LoVo (cell line): ENCODE data around the gene PFKP.

Source experiments
- DNase-seq: peaks from one replicate; pipeline ENCODE4 v3.0.0-alpha.2; 2016; ENCODE audit warnings: low spot score

PFKP gene

DNA sequence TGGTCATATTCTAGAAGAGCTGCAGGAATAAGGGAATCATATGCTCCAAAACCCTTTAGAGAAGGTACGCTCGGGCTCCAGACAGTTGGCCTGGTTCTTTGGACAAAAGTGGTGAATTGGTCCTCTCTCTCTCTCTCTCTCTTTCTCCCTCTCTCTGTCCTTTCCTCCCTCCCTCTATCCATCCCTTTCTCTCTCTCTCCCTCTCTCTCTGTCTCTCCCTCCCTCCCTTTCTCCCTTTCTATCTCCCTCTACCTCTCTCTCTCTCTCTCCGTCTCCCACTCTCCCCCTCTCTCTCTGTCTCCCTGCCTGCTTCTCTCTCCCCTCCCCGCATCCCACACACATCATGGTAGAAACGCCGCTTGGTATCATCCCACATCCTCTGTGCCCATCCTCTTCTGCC, 19.8 kb upstream of the PFKP start:
- DNase-seq: no peak

DNA sequence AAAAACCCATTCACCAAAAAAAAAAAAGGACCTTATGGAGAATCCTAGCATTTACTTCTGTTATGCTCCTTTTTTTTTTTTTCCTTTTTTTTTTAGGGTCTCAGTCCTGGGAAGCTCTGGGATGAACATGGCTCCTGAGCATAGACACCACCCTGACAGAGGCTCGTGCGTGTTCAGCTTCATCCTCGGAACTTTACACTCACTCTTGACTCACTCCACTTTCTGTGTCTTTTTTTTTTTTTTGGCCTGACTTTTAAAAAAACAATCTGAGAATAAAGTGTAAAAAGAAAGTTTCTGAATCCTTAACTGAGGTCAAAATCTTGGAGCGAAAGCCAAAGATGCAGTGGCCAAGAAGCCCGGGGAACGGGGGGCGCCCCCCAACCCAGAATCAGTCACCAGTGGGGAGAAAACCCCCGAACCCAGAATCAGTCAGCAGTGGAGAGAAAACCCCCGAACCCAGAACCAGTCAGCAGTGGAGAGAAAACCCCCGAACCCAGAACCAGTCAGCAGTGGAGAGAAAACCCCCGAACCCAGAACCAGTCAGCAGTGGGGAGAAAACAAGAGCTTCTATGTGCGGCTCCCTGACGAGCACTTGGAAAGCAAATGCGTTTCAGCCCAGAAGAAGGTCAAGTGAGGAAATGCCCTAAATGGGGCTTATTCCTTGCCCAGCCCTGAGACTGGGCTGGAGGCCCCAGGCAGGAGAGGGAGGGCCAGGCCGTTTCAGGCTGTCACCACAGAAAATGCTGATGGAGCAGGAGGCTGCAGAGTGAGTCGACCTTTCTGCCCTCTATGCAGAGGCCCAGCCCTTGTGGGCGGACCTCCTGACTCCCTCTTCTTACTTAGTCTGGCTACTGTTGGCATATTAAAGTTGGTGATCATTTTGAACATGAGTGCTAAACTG, 19.0 kb upstream of the PFKP start:
- DNase-seq: no peak

DNA sequence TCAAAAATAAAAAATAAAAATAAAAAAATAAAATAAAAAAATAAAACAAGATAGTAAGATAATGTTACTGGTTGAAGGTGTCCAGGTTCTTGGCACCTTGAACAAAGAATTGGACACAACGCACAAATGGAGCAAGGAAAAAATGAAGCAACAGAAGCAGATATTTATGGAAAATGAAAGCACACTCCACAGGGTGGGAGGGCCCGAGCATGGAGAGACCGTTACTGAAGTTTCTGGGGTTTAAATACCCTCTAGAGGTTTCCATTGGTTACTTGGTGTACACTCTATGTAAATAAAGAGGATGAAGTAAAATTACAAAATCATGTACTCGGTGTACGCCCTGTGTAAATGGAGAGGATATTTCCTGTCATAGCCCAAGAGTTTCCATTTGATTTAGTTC, 15.7 kb upstream of the PFKP start:
- DNase-seq: no peak

DNA sequence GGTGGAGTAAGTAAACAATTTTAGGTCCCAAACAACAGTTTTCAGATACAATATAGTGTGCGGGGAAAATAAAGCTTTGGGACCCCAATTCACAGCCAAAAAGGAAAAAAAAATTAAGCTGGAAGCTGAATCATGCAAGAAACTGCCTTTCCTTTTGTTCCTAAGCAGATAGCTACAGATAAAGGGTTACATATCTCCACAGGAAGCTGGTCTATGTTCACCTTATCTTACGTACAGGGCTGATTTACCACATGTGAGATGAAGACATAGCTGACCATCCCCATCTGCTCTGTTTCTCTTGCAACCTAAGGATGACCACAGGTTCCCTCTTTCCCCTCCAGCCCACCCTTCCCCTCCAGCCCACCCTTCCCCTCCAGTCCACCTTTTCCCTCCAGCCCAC, 14.2 kb upstream of the PFKP start:
- no peak for DNase-seq

DNA sequence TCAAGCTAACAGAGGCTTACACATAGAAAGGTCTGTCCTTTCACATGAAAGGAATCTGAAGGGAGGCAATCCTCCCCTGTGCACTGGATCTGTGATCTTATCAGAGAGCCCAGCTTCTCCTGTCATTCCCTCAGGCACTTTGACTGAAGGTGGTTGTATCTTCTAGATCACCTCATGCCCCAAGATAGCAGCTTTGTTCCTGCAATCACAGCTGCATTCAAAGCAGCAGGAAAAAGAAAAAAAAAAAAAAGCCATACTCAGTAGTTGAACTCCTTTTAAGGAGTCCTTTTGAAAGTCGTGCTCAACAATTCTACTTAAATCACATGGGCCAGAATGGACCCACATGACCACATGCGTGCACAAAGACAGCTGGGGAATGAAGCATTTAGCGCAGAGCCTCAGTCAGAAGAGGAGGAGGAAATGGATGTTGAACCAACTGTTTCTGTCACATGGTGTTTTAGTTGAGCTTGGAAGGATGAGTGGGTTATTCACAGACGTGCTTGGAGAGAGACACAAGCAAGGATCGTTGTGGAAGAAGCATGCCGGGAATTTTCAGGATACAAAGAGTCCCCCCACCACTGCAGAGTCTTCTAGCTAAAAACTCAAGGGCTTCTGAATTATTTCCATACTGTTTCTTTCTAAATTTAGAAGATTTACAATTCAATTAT, 13.0 kb upstream of the PFKP start:
- no peak for DNase-seq

DNA sequence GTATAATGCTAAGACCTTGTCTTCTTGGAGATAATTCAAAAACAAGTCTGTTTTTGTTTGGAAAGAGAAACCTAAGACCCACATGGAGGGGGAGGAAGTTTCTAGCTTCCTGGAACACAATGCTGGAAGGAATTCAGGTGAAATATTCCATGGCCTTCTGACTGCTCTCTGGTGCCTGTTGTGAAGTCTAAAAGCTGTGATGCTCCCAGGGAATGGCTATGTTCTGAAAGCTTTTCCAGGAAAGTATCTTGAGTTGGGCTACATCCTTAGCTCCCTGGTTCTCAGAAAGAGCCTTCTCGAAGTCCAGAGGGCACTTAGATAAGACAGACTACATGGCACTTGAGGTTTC, 12.5 kb upstream of the PFKP start:
- no peak for DNase-seq

DNA sequence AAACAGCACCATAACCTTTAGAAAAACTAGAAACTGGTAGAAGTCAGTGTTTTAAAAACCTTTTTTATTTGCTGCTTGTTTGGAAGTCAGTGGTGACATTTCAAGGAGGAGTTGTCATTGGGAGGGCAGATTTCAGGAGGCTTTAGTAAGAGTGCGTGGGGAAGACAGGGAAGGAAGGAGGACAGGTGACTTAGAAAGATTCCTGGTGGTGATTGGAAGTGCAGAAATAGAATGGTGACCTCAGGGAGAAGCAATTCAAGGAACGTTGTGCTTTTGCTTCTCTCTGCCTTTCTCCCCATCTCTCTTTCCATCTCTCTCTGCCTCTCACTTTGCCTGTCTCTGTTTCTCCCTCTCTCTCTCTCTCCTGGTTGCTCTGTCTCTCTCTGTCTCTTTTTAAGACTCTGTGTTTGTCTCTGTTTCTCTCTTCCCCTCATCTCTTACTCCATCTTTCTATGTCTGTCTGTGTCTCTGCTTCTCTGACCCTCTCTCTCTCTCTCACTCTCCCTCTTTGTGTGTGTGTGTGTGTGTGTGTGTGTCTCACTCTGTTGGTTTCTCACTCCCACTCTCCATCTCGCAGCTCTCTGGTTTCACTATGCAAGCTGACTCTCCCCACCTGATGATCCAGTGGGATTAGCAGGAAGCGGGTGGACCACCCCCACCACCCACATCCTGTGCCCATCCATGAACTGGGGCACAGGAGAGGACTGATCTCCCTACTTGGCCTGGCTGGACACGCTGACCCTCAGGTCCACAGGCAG, 10.9 kb upstream of the PFKP start:
- DNase-seq: no peak

DNA sequence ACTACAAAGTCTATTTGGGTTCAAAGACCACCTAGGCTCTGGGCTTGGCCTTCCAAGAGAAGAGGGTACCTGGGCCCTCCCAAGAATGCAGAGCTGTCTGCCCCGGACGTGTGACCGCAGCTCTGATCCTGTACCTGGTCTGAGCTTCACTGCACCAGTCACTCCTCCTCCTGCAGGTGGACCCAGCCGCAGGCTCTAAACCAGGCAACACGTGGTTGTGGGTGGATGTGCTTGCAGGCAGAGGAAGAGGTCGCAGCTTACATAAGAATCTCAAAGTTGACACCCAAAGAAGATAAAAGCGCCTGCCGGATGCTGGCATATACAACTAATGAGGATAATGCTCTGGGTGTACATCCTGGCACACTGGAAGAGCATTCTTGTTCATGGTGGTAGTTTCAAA, 9.4 kb upstream of the PFKP start:
- no peak for DNase-seq

DNA sequence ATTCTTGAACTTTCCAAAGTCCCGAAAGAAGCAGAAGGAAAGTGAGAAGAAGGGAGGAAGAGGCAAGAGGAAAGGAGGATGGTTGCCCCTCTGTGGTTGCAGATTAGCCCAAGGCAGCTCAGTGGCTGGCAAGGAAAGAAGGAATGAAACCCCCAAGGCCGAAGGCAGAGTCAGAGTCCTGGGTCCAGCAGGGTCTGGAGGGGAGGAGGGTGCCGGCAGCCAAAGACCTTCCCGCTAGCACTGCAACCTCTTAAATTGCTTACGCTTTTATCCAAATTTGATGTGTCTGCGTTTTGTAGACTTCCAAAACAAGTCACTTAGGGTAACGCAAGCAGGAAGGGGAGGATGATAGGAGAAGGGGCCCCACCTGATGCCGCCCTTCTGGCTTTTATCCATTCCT, 7.4 kb upstream of the PFKP start:
- no peak for DNase-seq

DNA sequence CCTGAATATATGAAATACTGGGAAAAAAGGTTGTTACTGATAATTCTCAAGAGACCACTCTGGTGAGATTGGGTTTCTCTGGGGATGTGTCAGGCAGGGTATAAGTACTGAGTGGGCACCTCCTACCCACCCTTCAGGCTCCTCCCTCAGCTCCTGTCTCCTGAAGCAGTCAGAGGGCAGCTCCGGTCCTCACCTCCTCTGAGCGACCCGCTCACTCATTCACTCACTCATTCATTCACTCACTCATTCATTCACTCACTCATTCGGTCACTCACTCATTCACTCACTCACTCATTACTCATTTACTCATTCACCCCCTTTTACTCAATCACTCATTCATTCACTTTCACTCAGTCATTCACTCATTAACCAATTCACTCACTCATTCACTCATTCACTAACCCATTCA, 6.9 kb upstream of the PFKP start:
- DNase-seq: no peak

DNA sequence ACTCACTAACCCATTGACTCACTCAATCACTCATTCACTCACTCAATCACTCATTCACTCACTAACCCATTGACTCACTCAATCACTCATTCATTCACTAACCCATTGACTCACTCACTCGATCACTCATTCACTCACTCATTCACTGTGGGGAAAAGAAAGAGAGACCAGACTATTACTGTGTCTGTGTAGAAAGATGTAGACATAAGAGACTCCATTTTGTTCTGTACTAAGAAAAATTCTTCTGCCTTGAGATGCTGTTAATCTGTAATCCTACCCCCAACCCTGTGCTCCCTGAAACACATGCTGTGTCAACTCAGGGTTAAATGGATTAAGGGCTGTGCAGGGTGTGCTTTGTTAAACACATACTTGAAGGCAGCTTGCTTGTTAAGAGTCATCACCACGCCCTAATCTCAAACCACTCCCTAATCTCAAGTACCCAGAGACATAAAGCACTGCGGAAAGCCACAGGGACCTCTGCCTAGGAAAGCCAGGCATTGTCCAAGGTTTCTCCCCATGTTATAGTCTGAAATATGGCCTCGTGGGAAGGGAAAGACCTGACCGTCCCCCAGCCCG, 5.9 kb upstream of the PFKP start:
- peak; percentile 17 for DNase-seq

DNA sequence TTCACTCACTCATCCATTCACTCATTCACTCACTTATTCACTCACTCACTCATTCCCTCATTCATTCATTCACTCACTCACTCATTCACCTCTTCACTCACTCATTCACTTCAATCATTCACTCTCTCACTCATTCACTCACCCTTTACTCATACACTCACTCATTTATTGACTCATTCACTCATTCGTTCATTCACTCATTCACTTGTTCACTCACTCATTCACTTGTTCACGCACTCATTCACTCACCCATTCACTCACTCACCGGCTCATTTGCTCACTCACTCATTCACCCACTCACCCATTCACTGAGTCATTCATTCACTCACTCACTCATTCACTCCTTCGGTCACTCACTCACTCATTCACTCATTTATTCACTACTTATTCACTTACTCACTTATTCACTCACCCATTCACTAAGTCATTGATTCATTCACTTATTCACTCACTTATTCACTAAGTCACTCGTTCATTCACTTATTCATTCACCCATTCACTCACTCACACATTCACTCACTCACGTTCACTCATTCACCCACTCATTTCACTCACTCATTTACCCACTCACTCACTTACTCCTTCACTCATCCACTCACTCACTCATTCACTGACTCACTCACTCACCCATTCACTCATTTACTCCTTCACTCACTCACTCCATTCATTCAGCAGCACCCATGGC, 4.7 kb upstream of the PFKP start:
- no peak for DNase-seq

DNA sequence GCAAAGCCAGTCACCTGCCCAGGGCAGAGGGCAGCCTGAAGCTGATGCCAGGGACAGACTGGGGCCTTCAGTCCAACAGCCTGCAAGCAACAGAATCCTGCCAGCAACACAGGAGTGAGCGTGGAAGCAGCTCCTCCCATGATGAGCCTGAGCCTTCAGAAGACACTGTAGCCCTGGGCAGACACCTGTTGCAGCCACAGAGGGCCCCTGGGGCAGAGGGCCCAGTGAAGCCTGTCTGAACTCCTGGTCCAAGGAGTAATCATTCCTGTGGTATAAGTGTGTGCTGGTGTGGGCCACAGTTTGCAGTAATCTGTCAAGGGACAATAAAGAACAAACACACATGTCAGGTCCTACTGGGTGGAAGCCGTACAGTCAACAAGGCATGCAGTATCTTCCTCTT, 2.9 kb upstream of the PFKP start:
- no peak for DNase-seq

DNA sequence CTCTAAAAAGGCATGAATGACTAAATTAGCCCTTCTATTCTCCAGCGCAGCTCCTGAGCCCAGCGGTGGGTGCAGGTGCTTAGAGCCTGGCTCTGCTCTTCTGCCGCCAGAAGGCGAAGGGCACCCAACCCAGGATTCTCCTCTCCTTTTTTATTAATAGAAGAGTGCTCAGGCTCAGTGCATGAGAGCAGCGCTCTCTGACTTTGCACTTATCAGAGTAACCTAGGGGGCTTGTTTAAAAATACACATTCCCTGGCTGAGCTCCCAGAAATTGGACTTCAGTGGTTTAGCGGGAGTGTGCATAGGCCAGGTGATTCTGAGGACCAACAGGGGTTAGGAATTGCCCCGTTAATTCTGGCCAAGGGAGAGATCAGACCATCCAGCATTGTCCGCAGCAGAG, 1.7 kb upstream of the PFKP start:
- DNase-seq: no peak

DNA sequence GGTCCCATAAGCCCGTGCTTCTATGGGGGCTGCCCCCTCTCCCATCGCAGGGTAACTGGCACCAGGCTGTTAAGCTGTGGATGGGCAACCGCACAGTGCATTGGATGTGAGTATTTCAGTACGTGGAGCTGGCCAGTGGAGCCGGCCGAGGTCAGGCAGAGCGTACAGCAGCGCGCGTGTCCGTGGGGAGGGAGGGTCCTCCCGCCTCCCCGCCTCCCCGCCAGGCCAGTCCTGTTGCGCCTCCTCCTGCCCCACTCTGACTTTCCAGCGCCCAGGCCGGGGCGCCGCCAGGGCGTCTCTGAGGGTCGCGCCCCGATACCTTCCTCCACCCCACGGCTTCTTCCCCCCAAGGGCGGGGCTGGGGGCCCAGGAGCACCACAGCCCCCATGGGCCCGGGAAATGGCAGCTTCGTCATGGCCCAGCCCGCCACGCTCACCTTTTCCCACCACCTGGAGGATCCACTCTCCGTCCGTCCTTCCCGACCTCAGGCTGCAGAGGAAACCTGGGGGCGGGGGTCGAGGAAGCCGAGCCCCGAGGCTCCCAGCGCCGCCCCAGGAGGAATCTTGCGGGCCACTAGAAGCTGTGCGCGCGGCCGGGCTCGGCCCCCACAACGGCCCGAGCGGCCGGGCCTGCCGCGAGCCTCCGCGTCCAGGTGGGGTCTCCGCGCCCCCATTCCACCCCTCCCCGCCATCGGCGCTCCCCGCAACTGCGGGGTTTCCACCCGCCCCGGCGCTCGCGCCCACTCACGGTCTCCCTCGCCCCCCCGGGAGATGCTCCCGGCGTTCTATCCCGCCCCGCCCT, 831 bp upstream of the PFKP start:
- no peak for DNase-seq

DNA sequence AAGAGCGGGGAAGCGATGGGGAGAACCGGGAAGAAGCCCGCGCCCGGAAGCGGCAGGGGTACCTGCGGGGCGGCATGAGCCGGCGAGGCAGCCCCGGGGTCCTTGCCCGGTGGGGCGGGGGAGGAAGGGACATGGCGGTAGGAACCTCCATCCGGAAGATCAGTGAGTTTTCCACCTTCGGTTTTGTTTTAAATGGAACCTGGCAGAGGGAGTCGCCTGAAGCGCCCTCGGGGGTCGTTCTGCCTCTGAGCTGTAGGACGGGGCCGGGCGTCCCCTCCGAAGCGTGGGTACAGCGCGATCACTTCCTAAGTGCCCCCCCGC, 471 bp downstream of the PFKP start:
- no peak for DNase-seq

DNA sequence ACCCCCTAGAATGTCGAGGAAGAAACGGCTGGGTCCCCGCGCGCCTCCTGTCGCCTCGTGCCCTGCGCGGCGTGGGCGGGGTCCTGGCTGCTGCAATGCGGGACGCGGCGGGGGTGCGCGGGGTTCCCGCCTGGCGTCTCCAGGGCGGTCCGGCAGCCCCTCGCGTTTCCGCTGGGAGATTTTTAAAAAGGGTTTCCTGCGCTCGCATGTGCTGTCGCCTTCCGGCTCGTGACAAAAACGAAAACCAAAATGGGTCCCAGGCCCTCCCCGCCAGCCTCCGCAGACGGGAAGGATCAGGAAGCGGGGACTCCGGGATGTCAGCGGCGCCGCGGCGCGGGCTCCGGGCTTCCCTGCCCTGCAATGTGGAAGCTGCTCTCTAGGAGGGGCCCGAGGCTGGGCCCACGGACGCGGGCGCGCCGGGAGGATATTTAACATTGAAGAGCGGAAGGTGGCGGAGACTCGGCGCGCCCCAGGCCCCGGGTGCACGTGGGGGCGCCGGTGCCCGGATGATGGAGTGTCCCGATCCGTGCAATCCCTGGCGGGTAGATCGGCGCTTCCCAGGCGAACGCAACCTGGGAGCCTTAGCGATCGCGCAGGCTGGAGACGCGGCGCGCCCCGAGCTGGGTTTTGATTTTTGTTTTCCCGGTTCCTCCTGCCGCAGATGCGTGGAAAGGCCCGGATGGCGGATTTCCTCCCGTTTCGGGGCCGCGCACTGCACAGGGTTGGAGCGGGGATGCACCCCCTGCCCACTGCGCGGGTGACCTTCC, 1.0 kb downstream of the PFKP start:
- peak; percentile 41 for DNase-seq

DNA sequence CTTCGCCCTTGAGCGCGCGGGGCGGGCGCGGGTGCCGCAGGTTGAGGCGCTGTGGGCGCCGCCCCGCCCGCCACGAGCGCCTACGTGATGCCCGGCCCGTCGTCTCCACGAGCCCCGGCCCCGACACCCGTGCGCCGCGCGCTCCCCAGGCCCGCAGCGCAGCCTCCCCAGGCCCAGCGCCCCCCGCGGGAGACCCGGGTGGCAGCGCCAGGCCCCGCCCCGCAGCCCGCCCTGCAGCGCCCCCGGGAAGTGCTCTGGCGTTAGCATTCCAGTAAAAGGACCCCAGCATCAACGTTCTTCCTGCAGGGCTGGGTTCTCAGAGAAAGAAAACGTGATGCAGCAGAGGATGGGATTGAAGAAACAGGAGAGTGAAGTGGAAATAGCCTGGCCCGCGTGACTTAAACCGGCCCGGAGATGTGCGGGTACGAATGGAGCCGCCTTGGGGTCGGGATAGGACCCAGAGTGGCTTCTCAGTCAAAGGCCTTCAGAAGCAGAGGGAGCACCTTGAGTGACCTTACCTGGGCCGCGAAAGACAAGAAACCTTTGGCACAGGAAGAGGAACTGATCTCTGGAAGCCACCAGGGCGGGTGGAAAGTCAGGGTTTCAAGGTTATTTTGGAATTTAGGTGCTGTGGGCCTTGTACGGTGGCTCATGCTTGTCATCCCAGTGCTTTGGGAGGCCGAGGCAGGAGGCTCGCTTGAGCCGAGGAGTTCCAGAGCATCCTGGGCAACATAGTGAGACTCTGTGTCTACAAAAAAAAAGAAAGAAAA, 1.8 kb downstream of the PFKP start:
- no peak for DNase-seq

DNA sequence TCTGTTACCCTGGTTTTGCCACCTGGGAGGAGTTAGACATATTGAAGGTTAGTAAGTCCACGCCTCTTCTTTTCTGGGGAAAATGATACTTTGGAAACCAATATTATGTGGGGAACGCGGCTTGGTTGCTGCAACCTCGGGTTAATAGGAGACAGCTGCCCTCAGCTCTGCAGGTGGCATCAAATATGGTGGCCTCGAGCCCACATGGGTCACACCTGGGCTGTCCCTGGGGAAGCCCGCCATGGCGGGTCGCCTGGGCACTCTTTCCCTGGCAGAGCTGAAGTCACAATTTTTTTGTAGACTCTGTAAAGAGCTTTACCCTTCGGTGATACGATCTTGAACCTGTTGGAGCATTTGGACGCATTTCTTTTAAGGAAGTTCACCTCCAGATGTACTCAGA, 2.5 kb downstream of the PFKP start:
- no peak for DNase-seq
